Cardiac septum (tissue), 1 donor: Measurements from ENCODE around the gene AKT2. TPM values are rescaled to one million over a fixed set of nuclear protein-coding genes. Genes with fewer than 3 reads are reported as not detected.
"Not testable (repeated sequence)": the region's sequence is repeated elsewhere in the genome, so short reads cannot be mapped to it uniquely, and the experiment has no call there.

ENCODE experiments used
- DNase-seq: peaks from one replicate; pipeline ENCODE4 v3.0.0-alpha.2; 2020; ENCODE audit warnings: low spot score
- intact Hi-C: fragments of 100-400 bp; cut with DNase I; formaldehyde crosslinking; loops from one replicate; pipeline ENCODE4 v1.14.0; 2022
- long read RNA-seq: library from polyadenylated mRNA; unstranded; transcript quantifications from one replicate; pipeline ENCODE4 v2.0.0, GENCODE V29; 2021
- total RNA-seq: library from RNA; stranded (reverse); fragmentation: NEBNext Ultra II Directional; extraction: Animal tissue kit (Norgen Biotek cat#: 25700); gene quantifications from one replicate; pipeline ENCODE4 v1.2.1, GENCODE V29; 2021
- donor health status: DM: no; HTN: no; CAD: no.

The AKT2 gene
- 116 TPM for total RNA-seq
- long read RNA-seq, full-length matches to known transcripts = 1 of 14 reads
- long read RNA-seq, partial matches to known transcripts = 6 of 14 reads
- long read RNA-seq, other reads (novel, unspliced or antisense) = 7 of 14 reads

DNA sequence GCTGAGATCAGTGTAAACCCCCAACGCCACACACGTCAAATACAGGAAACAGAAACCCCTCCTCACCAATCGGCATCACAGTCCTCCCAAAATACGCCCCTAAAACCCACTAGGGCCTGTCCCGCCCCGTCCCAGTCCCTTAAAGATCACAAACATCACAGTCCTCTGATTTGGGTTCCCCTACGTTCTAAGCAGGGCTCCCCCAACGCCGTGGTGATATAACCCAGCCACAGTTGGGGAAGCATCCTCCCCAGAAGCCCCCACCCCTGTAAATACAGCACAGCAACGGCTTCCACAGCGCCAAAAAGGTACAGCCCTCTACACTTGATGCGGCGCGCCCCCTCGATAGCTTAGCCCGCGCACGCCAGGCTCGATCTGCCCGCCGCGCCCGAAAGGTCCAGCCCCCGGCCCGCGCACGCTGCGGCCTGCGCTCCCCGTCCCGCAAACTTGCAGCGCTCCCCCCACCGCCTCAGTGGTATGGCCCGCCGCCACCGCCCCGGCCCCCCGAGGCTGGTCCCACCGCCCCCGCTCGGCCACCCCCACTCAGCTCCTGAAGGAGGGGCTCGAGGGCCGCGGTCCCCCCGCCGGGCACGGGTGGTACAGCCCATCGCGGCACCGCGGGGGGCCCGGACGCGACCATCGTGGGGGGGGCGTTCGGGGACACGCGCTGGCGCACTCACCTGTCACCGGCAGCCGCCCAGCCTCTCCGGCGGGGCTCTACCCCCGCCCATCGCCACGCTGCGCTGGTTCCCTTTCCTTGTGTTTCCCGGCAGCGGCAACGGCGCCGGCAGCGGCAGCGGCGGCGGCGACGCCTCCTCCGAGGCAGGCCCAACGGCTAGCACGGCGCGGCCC, at the start of gene AKT2:
Gene AKT2 (minus strand): TSS at position 845 of the 852 bp plus-strand sequence. CDS start 20,078 bp downstream, outside the sequence.
- peak; percentile 82 for DNase-seq
- intact Hi-C loops = loop anchor here (5.0 kb wide), 1 partner anchor 62 kb away; no protein-coding TSS in a partner anchor

DNA sequence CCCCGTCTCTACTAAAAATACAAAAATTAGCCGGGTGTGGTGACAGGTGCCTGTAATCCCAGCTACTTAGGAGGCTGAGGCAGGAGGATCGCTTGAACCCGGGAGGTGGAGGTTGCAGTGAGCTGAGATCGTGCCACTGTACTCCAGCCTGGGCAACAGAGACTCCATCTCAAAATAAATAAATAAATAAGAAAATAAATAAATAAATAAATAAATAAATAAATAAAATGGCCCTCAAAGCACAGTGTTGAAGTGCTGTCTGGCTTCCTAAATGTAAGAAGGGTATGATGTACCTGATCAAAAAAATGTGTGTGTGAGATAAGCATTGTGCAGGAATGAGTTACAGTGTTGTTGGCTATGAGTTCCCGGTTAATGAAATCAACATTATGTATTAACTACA, 47.9 kb upstream of the AKT2 start:
- intact Hi-C loops = not testable (repeated sequence)

DNA sequence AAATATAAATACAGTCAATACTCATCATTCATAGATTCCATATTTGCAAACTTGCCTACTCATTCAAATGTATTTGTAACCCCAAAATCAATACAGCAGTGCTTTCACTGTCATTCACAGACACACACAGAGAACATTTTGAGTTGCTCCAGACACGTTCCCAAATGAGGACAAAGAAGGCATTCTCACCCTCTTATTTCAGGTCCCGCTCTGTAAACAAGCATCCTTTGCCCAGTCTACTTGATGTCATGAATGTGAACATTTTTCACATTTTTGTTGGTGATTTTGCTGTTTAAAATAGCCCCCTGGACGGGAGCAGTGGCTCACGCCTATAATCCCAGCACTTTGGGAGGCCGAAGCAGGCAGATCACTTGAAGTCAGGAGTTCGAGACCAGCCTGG, 47.5 kb upstream of the AKT2 start:
- intact Hi-C loops = no loop called here
- DNase-seq = no peak

More for the DNA sequence above, 47.9 kb upstream of the AKT2 start:
- not testable (repeated sequence) for DNase-seq

DNA sequence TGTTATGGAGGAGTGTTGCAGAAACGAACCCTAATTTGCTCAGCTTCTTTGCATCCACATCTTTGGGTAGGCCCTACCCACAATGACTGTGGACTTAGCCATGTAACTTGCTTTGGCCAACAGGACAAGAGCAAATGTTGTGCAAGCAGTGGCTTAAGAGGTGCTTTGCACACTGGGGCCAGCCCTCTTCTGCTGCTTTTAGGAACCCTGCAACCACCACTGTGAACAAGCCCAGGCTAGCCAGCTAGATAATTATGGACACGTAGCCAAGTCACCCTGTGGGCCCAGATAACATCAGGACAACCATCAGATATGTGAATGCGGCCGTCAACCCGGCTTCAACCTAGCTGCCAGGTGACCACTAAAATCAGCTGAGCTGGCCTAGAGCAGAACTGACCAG, 45.9 kb upstream of the AKT2 start:
- DNase-seq = no peak
- intact Hi-C loops = no loop called here

DNA sequence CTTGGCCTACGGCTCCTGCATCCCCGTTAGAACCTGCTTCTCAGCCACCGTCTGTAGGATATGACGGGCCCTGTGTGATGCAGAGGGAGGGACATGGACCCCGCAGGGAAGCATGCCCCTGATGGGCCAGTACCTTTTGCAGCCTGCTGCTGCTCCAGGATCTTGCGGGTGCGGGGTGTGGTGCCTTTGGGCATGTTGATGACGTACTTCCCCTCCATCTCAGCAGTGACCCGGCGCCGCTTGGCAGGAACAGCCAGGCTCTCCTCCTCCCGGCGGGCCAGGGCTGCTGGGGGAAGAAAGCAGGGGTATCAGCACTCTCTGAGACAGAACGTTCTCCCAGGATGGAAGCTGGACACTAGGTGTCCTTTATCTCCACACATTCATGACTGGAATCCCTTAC, 41.1 kb upstream of the AKT2 start:
- DNase-seq = no peak
- intact Hi-C loops = no loop called here

DNA sequence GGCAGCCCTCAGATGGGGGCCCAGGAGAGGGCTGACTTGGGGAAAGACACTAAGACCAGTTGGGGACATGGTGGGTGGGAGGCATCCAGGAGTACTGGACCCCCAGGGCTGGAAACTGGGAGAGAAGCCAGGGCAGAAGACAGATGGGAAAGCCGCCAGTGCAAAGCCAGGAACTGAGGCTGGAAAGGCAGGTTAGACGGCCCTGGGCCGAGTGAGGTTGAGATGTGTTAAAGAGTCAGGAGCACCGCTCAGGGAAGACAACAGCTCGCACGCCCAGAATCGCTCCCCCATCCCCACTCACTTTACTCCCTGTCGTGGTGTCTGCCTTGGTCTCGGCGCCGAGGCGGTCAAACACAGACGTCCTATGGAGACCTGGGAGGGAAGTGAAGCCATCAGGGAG, 38.6 kb upstream of the AKT2 start:
- intact Hi-C loops = no loop called here
- DNase-seq = no peak

DNA sequence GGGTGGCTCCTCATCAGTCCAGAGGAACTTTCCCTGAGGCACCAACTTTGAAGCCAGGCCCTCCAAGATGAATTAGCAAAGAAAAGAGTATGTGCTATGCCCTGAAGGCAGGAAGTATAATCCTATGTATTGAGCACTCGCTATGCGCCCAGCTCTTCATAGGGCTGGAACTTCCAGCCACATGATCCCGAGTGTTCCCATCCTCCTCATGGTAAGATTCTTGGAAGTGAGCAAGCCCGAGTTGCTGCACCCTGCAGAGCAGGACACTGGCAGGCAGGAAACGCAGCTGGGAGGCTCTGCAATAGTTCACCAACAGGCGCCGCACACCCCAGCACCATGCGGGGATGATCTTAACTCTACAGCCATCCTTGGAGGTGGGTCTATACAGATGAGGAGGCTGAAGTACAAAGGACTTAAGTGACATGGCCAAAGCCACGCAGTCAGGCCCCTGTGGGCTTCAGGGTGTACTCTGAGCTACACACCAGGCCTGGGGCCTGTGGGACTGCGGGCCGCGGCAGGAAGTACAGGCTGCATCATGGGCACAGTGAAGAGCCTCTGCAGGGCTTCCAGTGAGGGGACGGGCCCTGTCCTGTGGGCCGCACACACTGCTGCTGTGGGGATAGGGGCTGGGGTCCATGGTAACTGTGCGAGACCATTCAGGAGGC, 37.9 kb upstream of the AKT2 start:
- intact Hi-C loops = no loop called here
- peak; percentile 19 for DNase-seq

DNA sequence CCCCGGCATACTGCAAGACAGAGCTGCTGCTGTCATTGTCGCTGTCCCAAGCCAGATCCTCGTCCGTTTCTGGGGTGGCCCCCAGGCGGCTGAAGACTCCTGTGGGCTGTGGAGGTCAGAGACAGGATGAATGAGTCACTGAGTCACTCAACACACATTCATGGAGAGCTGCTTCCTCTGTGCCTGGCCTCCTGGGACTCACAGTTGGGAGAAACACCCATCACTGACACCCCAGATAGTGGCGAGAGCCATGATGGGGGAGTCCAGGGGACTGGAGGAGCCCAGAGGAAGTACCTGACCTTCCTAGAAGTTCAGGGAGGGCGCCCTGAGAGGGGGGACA, 37.1 kb upstream of the AKT2 start:
- DNase-seq = no peak
- intact Hi-C loops = no loop called here

DNA sequence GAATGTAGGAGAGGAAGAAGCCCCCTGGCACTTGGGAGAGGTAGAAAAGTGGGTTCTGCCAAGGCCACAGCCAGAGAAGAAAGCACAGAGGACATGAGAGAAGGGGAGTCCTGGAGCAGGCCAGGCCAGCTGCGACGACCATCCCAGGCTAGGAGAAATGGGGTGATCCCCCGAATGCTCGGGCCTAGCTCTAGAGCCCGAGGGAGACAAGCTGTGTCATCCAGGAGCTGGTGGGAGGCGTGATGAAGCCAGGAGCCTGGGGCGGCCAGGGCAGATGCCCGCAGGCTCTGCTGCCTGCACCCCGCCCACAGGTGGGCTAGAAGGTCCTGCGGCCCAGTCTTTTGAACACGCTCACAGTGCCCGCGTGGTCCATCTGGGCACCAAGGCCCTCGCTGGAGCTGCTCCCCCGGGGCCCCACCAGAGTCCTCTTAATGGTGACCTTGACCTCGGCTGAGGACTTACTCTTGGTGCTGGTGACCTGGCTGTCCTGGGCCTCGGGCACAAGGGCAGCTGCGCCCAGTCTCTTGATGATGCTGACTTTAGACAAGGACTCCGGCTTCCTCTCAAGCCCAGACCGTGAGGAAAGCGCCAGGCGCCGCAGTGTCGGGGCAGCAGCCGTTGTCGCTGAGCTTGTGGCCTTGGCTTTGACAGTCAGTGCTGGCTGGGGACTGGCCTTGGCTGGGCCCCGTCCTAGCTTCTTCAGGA, 36.6 kb upstream of the AKT2 start:
- no peak for DNase-seq

DNA sequence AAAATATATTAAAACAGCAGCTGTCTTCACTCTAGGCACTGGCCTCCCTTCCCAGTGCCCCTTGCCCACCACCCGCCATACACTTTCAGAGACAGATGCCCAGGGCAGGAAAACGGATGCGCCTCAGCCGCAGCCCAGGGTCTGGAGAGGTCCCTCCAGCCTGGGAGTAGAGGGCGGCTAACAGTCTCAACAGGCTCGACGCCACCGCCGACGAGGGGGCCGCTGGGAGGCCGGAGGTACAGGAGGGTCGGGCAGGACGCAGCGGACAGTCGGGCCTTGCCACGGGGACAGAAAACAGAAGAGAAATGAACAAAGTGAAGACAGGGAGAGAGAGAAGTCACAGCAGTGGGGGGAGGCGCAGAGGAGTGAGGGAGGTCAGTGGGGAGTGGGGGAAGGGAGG, 35.9 kb upstream of the AKT2 start:
- intact Hi-C loops = no loop called here
- no peak for DNase-seq

More for the DNA sequence above, 36.6 kb upstream of the AKT2 start:
- intact Hi-C loops = no loop called here

DNA sequence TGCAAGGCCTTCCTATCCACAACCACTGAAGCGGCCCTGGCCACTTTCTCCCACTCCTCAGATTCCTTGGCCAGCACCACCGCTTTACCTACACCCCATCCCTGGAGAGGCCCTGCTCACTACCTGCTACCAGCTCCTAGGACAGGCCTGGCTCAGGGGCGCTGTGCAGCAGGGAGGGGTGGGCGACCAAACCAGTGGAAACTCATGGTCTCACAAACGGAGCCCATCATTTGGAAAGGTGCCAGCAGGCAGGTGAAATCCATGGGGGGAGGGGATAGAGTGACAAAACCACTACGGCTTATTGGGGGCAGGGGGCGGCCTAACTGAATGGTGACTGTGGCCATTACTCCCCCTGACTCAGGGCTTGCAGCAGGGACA, 35.4 kb upstream of the AKT2 start:
- DNase-seq = peak; percentile 69
- intact Hi-C loops = no loop called here

DNA sequence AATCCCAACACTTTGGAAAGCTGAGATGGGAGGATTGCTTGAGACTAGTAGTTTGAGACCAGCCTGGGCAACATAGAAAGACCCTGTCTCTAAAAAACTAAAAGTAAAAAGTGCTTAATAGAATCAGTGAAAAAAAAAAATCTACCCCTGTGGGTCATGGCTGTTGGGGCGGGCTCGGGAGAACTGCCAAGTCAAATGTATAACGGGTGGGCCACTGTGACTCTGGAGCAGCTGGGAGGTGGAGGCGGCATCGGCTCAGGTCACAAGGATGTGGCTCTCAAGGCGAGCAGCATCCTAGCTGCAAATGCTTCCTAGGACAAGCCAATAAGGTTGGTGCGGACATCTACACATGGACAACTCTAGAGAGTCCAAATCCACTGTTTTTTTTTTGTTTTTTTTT, 32.2 kb upstream of the AKT2 start:
- DNase-seq = no peak
- intact Hi-C loops = no loop called here

DNA sequence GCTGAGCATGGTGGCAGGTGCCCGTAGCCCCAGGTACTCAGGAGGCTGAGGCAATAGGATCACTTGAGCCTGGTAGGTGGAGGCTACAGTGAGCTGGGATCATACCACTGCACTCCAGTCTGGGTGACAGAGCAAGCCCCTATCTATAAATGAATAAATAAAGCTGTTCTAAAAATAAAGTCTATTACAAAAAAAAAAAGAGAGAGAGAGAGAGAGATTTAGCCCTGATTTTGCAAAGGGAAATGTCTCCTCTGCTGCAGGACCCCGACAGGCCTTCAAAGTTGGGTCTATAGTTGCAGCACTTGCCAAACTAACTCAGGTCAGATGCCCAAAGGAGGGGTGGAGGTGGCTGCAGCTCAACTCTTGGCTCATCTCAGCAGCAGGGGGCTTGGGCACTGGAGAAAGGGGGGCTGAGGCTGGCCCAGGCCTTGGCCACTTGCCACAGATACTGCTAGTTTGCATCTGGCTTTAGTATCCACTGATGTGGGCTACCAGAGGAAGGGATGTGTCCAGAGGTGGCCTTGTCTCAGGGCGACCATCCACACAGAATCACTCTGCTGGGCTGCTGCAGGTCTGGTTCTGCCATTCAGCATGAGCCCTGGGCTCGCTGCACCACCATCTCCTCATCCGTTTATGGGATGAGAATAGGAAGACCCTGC, 30.8 kb upstream of the AKT2 start:
- no peak for DNase-seq
- intact Hi-C loops = no loop called here

DNA sequence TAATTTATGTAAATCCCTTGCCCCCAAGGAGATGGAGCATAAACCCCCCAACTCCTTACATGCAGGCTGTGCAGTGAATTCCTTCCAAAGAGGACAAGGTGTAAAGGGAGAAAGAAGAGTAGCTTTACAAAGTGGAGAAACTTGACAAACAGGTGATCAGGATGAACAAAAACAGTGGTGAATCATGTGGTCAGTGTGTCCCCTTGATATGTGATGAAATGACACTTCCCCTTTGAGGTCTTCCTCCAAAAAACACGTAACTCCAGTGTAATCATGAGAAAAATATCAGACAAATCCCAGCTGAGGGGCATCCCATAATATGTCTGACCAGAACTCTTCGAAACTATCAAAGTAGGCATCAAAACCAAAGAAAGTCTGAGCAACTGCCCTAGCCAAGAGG, 29.5 kb upstream of the AKT2 start:
- intact Hi-C loops = no loop called here
- no peak for DNase-seq

DNA sequence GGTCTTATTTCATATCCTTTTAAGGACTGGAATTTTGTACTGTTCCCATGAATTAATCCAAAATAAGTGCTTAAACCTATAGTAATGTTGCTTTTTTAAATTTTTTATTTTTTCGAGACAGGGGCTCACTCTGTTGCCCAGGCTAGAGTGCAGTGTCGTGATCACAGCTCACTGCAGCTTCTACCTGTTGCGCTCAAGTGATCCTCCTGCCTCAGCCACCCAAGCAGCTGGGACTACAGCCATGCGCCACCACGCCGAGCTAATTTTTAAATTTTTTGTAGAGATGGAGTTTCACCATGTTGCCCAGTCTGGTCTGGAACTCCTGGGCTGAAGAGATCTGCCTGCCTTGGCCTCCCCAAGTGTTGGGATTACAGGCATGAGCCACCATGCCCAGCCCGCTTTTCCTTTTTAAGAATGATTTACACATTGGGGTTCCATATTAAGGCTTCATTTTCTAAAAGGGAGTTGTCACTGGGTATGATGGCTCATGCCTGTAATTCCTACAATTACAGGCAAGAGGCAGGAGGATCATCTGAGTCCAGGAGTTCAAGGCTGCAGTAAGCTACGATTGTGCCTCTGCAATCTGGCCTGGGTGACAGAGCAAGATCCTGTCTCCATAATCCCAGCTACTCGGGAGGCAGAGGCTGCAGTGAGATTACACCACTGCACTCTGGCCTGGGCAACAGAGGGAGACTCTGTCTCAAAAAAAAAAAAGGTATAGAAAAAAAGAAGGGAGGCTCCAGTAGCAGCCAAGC, 28.3 kb upstream of the AKT2 start:
- no peak for DNase-seq

DNA sequence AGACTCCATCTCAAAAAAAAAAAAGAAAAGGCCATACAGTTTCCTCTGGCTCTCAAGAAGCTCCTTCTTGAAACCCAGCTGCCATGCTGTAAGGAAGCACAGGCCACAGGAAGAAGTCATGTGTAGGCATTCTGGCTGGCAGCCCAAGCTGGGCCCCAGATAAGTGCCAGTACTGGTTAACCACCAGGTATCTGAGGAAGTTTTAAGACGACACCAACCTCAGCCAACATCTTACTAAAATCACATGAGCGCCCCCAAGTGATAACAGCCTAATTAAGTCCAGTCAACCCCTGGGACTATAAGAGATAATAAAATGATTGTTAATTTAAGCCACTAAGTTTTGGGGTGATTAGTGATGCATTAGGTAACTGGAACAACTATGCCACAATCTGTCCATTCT, 27.4 kb upstream of the AKT2 start:
- intact Hi-C loops = no loop called here
- DNase-seq = no peak

More for the DNA sequence above, 28.3 kb upstream of the AKT2 start:
- intact Hi-C loops = no loop called here

DNA sequence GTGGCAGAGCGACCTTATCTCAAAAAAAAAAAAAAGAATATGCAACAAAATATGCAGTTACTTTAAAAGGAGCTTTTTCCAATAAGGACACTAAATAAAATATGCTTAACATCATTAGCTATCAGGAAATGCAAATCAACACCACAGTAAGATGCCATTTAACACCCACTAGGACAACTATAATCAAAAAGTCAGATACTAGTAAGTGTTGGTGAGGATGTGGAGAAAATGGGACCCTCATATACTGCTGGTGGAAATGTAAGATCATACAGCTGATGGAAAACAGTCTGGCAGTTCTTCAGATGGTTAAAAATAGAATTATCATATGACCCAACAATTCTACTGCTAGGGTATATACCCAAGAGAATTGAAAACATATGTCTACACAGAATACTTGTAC, 24.5 kb upstream of the AKT2 start:
- no peak for DNase-seq
- intact Hi-C loops = loop anchor here (10.0 kb wide), 1 partner anchor 325 kb away; no protein-coding TSS in a partner anchor

DNA sequence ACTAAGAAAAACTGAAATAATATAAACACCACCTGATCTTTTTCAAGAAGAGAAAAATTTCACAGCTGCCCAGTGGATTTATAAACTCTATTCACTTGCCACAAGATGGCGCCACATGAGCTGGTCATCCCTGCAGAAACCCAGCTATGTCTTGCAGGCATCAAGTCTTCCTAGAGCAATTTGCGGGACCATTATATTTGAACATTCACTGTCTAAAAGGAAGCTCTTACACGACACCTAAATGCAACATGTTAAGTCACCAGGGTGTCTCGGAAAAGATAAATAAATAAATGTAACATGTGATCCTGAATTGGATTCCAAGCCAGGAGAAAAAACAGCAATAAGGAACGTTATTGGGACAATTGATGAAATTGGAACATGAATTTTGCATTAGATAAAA, 20.3 kb upstream of the AKT2 start:
- intact Hi-C loops = loop anchor here (10.0 kb wide), 1 partner anchor 329 kb away; no protein-coding TSS in a partner anchor
- no peak for DNase-seq

DNA sequence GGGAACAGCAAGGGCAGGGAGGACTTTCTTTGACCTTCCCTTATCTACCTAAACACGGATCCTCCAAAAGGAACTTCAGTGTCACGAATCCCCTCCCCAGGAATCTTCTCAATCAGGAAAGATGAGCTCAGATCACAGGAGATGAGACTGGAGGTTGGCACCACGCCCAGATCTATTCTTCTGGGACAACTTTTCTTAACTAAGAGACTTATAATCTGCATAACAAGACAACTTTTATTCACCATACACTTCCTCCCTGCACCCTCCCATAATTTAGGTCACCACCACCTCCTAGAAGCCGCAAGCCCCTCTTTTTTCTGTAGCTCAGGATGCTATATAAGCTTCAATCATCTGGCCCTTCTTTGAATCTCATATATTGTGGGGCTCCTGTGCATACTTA, 19.2 kb upstream of the AKT2 start:
- intact Hi-C loops = loop anchor here (5.0 to 10.0 kb wide), 2 partner anchors 298 to 330 kb away; partner anchors contain the start of gene LTBP4
- no peak for DNase-seq
